CMK (cell line): ENCODE measurements around the gene LRRC75A.
"Not testable (repeated sequence)": the region's sequence is repeated elsewhere in the genome, so short reads cannot be mapped to it uniquely, and the experiment has no call there.

Experiments
- DNase-seq: peaks from one replicate; pipeline ENCODE4 v3.0.0-alpha.2; 2010; ENCODE audit warnings: low read depth

The LRRC75A gene

GRCh38 chr17:16398270-16399267 is 93.4 kb downstream of the LRRC75A start:
- no peak for DNase-seq

GRCh38 chr17:16396693-16397092 is 95.3 kb downstream of the LRRC75A start:
- DNase-seq: not testable (repeated sequence)

- DNase-seq: not testable (repeated sequence)
Measured at GRCh38 chr17:16395887-16396286, 96.1 kb downstream of the LRRC75A start.

- DNase-seq: not testable (repeated sequence)
Measured at GRCh38 chr17:16392491-16392890, 99.5 kb downstream of the LRRC75A start.
